HG03558 (cell line): Measurements from ENCODE around the gene CEP164.

Source experiments
- ATAC-seq: cut with Tn5 transposase; IDR thresholded peaks from one replicate; pipeline ENCODE4 v1.9.1; 2021; ENCODE audit warnings: moderate number of reproducible peaks; ENCODE audit not compliant: unreplicated experiment; ENCODE audit errors: extremely low read depth

The CEP164 gene

GRCh38 chr11:117417856-117418255 lies 90.2 kb downstream of the CEP164 start:
- no peak for ATAC-seq

DNA sequence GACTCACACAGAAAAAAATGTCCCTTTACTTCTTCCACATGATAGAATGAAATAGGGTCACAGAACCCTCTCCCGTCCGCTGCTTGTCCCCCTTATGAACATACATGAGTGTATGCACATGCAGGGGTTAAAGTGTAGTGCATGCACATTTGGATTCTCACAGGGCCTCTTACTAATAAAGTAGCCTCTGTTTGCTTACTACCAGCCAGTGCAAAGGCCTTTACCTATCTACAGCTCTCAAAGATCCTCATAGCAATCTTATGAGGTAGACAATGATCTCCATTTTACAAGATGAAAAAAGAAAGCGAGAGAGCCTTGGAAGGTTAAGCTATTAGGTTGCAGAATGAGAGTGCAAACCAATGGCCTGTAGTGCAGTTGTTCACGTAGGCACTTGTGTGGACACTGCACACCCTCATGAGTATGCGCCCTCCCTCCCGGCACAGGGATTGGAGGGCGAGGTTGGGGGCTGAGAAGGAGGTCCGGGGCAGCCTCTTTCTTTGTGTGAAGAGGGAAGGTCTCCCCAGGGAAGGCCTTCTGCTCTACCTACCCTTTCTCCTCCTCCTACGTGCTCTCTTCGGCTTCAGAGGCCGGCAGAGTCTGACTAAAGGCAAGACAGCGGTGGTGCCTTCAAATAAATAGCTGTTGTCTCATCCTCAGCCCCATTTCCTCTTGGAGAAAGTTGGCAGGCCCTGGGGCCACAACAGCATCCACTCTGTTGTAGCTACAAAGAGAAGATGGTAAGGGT lies 91.3 kb downstream of the CEP164 start:
- ATAC-seq: no peak

DNA sequence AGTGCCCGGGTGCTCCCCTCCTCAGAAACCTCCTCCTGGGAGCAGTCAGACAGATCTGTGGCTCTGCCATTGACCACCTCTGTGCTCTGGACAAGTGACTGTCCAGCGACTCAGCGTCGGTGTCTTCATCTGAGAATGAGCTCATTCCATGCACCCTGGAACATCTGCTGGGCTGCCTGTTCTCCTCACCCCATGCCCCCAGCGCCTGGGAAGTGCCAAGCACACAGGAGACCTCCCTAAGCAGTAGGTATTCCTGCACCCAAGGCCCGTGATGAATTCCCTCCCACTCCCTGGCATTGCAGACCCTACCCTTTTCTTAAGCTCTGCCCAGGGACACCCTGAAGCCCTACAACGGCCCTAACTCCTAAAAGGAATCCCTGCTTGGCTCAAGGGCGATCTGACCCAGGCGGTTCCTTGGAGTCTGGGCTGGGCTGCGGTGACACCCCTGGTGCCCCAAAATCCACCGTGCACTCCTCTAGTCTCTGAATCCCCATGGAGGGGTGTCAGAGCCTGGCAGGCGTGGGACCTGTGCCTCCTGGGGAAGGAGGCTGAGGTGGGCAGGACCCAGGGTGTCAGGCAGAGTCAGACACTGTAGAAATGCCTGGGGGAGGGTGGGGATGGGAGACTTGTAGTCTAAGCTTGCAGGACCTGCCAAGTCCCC lies 92.0 kb downstream of the CEP164 start:
- no peak for ATAC-seq

GRCh38 chr11:117420143-117420485 lies 92.5 kb downstream of the CEP164 start:
- no peak for ATAC-seq

DNA sequence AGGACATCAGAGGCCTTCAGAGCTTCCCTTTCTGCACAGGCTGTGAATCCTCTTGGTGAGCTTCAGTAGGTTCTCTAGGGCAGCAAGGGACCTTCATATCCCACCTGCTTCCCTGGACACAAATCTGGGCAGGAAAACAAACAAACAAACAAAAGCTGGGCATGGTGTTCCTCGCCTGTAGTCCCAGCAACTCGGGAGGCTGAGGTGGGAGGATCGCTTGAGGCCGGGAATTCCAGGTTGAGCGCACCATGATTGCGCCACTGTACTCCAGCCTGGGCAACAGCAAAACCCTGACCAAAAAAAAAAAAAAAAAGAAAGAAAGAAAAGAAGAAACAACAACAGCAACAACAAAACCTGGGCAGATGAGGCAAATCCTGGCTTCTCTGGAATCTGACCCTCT lies 92.9 kb downstream of the CEP164 start:
- ATAC-seq: no peak

GRCh38 chr11:117421041-117421440 lies 93.4 kb downstream of the CEP164 start:
- ATAC-seq: no peak

- ATAC-seq: no peak
Observed at GRCh38 chr11:117421476-117421875, 93.8 kb downstream of the CEP164 start.

DNA sequence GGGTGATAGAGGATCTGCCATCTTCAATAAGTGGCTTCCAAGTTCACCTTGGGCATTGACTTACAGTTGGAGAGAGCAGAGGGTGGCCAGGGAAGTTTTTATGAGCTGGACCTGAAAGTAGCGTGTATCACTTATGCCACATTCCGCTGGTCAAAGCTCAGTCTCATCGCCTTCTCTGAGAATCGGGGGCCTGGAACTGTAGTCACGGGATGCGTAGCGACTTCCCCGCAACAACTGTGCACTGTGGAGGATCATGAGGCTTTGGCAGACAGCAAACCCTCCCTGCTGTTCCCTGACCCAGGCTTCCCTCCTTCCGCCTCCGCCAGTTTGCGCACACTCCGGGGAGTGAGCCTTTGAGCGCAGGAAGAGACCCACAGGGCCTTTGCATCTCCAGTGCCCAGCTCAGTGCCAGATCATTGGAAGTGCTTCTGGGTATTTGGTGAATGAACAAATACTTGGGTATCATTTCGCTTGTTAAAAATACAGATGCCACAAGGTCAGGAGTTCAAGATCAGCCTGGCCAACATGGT lies 95.5 kb downstream of the CEP164 start:
- ATAC-seq: no peak

- ATAC-seq: no peak
Observed at GRCh38 chr11:117424781-117425180, 97.1 kb downstream of the CEP164 start.

DNA sequence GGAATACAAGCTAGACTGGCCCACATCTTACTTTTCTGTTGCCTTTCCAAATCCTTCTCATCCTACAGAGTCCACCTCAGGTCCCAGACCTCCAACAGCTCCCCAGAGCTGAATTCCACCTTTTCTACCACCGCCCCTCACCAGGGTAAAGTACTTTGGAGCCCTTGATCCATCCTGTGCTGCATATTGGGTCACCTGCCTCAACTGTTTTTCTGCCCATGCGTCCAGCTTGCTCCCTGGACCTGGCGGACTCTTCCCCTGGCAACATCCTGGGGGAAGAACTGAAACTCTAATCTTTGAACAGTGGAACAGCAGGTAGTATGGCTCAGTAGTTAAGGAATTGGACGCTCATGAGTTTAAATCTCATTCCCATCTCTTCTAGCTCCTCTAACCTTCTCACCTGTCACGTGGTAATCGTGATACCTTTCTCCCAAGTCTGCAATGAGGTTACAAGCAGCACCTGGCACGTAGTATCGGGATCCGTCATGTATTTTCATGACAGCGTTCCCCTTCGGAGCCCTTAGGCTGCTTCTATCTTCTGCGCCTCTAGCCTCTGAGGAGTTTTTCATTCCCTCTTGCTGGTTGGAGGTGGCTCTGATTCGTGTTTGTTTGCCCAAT lies 98.1 kb downstream of the CEP164 start:
- ATAC-seq: no peak

GRCh38 chr11:117426297-117426685 lies 98.6 kb downstream of the CEP164 start:
- ATAC-seq: no peak

DNA sequence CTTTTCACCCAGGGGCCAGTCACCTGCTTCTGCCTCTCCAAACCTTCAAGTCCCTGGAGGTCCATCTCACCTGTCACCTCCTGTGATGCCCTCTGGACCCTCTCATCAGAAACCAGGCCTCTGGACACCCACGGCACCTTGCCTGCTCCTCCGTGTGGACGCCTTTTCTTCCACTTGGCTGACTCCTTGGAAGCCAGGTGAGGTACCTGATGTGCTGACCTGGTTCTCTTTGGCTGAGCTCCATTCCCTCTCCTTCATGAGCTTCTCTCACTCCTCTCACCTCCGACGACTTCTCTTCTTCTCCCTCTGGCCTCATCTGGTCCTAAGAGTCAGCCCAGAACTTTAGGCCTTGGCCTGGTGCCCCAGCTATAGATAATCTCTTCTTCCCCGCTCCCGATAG lies 99.3 kb downstream of the CEP164 start:
- no peak for ATAC-seq

GRCh38 chr11:117427356-117427874 lies 99.8 kb downstream of the CEP164 start:
- ATAC-seq: no peak

GRCh38 chr11:117428186-117428855 lies 100.7 kb downstream of the CEP164 start:
- ATAC-seq: no peak

GRCh38 chr11:117428856-117429229 lies 101.2 kb downstream of the CEP164 start:
- ATAC-seq: no peak

DNA sequence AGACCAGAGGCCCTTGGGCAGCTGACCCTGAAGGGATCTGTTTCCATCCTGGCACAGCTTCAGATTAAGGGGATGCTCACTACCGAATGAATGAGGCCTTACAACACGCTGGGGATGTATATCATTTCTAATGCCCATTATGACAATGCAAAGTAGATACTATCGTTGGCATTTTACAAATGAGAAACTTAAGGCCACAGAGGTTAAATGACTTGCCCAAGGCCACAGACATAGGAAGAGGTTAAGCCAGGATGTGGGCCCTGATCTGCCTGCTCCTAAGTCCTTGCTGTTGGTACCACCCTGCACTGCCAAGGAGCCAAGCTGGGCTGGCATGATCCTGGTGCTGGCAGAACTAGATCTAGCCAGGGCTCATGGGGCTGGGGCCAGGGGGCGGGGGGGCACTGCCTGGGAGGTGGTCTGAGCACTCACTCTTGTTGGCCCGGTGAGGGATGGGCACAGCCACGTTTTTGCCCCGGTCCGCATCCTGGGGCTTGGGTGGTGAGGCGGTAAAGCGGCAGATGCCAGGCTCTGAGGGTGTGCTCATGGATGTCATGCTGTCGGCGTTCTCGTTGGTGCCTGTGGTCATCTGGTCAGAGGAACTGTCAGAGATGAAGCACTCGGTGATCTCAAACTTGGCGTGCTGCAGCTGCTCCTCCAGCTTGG lies 102.8 kb downstream of the CEP164 start:
- no peak for ATAC-seq

DNA sequence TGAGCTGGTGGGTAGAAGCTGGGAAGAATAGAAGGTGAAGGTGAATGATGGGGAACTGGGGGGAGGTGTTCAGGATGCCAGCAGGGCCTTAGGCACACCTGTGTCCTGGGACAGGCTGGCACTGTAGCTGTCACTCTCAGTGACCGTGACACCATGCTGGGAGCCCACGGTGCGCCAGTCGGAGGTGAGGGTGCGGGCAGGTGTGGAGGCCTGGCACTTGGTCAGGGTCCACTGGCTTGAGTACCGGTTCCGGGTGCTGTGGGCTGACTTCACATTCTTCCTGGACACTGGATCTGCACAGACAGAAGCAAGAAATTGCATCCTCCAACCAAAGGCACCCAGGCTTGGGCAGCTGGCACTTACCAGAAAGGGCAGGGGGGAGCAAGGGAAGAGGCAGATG lies 103.8 kb downstream of the CEP164 start:
- no peak for ATAC-seq

- no peak for ATAC-seq
Observed at GRCh38 chr11:117433717-117434116, 106.1 kb downstream of the CEP164 start.

GRCh38 chr11:117434481-117434880 lies 106.8 kb downstream of the CEP164 start:
- ATAC-seq: no peak

- no peak for ATAC-seq
Observed at GRCh38 chr11:117435326-117435725, 107.7 kb downstream of the CEP164 start.
